Tibial nerve (tissue), 4 donors: Measurements from ENCODE around the gene FAM135A. TPM values are rescaled to one million over a fixed set of nuclear protein-coding genes. Genes with fewer than 3 reads are reported as not detected.
"Not testable (repeated sequence)": the region's sequence is repeated elsewhere in the genome, so short reads cannot be mapped to it uniquely, and the experiment has no call there.

Source experiments
- DNase-seq, 2 donors: peaks; one replicate each; pipeline ENCODE4 v3.0.0-alpha.2; 2019; ENCODE audit warnings: low spot score in 2 of 2
- H3K27ac ChIP-seq, 4 donors: fragments of 200-600 bp; sonication (generic) in 3 of 4; one replicate each; pipeline ENCODE4 v1.5.1; 2017 to 2019; ENCODE audit warnings: mild to moderate bottlenecking in 1 of 4
- H3K27me3 ChIP-seq, 2 donors: fragments of 200-600 bp; sonication (generic) in 1 of 2; one replicate each; pipeline versions ENCODE4 v1.5.1 to v1.6.0; 2017 to 2019
- H3K36me3 ChIP-seq, 3 donors: fragments of 200-600 bp; sonication (generic); one replicate each; pipeline ENCODE4 v1.5.1; 2018 to 2019
- H3K4me1 ChIP-seq, 4 donors: fragments of 200-600 bp; sonication (generic) in 3 of 4; one replicate each; pipeline ENCODE4 v1.5.1; 2017 to 2019
- H3K4me3 ChIP-seq, 4 donors: fragments of 200-600 bp; sonication (generic) in 3 of 4; one replicate each; pipeline ENCODE4 v1.5.1; 2017 to 2019; ENCODE audit warnings: mild to moderate bottlenecking in 1 of 4, moderate library complexity in 1 of 4
- H3K9me3 ChIP-seq, 4 donors: fragments of 200-600 bp; sonication (generic) in 3 of 4; one replicate each; pipeline ENCODE4 v1.5.1; 2017 to 2019
- CTCF ChIP-seq, 5 experiments: fragments of 200-600 bp in 3 of 5; fragments of 450-650 bp in 2 of 5; sonication (generic) in 3 of 5; IDR thresholded peaks; one replicate each; pipeline ENCODE4 v1.5.1; 2016 to 2019; ENCODE audit warnings: antibody characterized with exemption in 5 of 5, mild to moderate bottlenecking in 3 of 5, moderate library complexity in 2 of 5
- EP300 ChIP-seq, 2 donors: sonication (generic); formaldehyde crosslinking; IDR thresholded peaks; one replicate each; pipeline ENCODE4 v1.6.1; 2017; ENCODE audit warnings: antibody characterized with exemption in 2 of 2, mild to moderate bottlenecking in 1 of 2
- POLR2A ChIP-seq, 2 donors: fragments of 450-650 bp; IDR thresholded peaks; one replicate each; pipeline ENCODE4 v1.6.1; 2017; ENCODE audit warnings: antibody characterized with exemption in 2 of 2, mild to moderate bottlenecking in 2 of 2, moderate library complexity in 2 of 2
- WGBS, 2 donors: methylation state at CpG; one replicate each; pipeline ENCODE4 v1.1.5; 2018; 5-methylcytosine and 5-hydroxymethylcytosine counted together
- total RNA-seq, 4 donors: library from RNA; depleted of rRNA; stranded (reverse); fragments of >200 nt; gene quantifications; one replicate each; pipeline ENCODE4 v1.1.0, GENCODE V29; 2016

Gene FAM135A
- total RNA-seq, 4 donors from 2014 or later: 23.7 to 30.8 (median 27.3) TPM

- Histone ChIP-seq H3K36me3 (peaks cover 0 to 61% (median 0%) of the 10 kb centered on the region in 3 donors), H3K9me3 (peaks cover 0 to 6% (median 0%) of the 10 kb centered on the region in 4 donors), H3K27ac (no peak overlapping the region), H3K4me1 (no peaks in the 10 kb centered on the region), H3K4me3 (no peak overlapping the region), H3K27me3 (no peaks in the 10 kb centered on the region)
- DNase-seq: no peak
- TF ChIP-seq CTCF (IDR thresholded peaks at IDR 0.05): no peak
- TF ChIP-seq EP300 (IDR thresholded peaks at IDR 0.05): no peak
- no peak for TF ChIP-seq POLR2A (IDR thresholded peaks at IDR 0.05)
- WGBS, 2 donors: 95 to 96% methylated on average over 5 of the region's 5 CpGs
Measured at GRCh38 chr6:70436320-70436719, 23.0 kb downstream of the FAM135A start.

DNA sequence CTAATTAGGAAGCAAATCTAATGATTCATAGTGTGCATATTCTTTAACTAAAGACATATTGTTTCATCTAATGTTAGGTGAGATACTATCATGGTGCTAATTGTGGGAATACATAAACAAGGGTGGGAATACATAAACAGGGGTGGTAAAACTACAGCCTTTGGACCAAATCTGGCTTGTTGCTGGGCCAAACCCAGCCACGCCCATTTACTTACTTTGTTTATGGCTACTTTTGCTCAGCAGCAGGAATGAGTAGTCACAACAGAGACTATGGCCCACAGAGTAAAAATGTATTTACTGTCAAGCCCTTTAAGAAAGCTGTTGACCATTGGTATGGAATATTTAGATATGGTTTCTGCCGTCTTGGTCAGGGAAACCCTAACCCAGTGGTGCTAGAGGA lies 31.7 kb downstream of the FAM135A start:
- Histone ChIP-seq H3K27me3 (no peaks in the 10 kb centered on the region), H3K27ac (no peak overlapping the region), H3K36me3 (peaks cover 0 to 69% (median 0%) of the 10 kb centered on the region in 3 donors), H3K4me1 (no peaks in the 10 kb centered on the region), H3K4me3 (no peak overlapping the region), H3K9me3 (peaks cover 0 to 10% (median 2%) of the 10 kb centered on the region in 4 donors)
- no peak for DNase-seq
- WGBS, 2 donors: 90 to 96% methylated on average over 2 of the region's 2 CpGs
- TF ChIP-seq EP300 (IDR thresholded peaks at IDR 0.05) (no peak), CTCF (IDR thresholded peaks at IDR 0.05) (no peak), POLR2A (IDR thresholded peaks at IDR 0.05) (no peak)

GRCh38 chr6:70447343-70448070 lies 34.2 kb downstream of the FAM135A start:
- 85 to 90% methylated on average over 13 of the region's 13 CpGs for WGBS, 2 donors
- Histone ChIP-seq H3K9me3 (peaks cover 0 to 10% (median 2%) of the 10 kb centered on the region in 4 donors), H3K36me3 (peaks cover 0 to 56% (median 0%) of the 10 kb centered on the region in 3 donors)
- H3K4me3 ChIP-seq, H3K27ac ChIP-seq, H3K27me3 ChIP-seq, H3K4me1 ChIP-seq, DNase-seq: not testable (repeated sequence)

DNA sequence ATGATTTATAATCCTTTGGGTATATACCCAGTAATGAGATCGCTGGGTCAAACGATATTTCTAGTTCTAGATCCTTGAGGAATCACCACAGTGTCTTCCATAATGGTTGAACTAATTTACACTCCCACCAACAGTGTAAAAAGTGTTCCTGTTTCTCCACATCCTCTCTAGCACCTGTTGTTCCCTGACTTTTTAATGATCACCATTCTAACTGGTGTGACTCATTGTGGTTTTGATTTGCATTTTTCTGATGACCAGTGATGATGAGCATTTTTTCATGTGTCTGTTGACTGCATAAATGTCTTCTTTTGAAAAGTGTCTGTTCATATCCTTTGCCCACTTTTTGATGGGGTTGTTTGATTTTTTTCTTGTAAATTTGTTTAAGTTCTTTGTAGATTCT lies 40.6 kb downstream of the FAM135A start:
- peaks cover 0 to 42% (median 0%) of the 10 kb centered on the region in 3 donors for H3K36me3 ChIP-seq
- H3K9me3 ChIP-seq, H3K4me3 ChIP-seq, H3K27ac ChIP-seq, H3K27me3 ChIP-seq, DNase-seq, H3K4me1 ChIP-seq: not testable (repeated sequence)
- 96 to 97% methylated on average over 2 of the region's 2 CpGs for WGBS, 2 donors

- Histone ChIP-seq H3K4me3 (no peak overlapping the region), H3K27me3 (no peaks in the 10 kb centered on the region), H3K4me1 (no peaks in the 10 kb centered on the region), H3K9me3 (peaks cover 0 to 3% (median 0%) of the 10 kb centered on the region in 4 donors), H3K27ac (no peak overlapping the region), H3K36me3 (peaks cover 0 to 40% (median 0%) of the 10 kb centered on the region in 3 donors)
- WGBS, 2 donors: 86 to 89% methylated on average over 1 of the region's 1 CpG
- TF ChIP-seq EP300 (IDR thresholded peaks at IDR 0.05): no peak
- DNase-seq: no peak
Measured at GRCh38 chr6:70456735-70457134, 43.4 kb downstream of the FAM135A start.

DNA sequence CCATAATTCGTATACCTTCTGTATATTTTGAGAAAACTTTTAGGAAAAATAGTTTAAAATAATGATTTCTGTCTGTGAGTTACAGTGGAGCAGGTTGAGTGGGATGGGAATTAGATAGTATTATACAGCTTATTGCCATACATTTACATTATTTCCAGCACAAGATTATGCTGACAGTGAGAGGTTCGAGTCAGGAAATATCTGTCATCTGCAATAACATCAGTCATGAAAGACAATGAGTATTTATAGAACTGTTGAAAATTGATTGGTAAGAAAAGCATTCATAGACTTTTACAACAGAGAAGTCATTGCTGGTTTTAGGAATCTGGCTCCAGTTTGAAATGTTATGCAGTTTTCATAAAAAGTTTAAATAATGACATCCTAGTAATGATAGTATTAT lies 45.9 kb downstream of the FAM135A start:
- TF ChIP-seq EP300 (IDR thresholded peaks at IDR 0.05): no peak
- TF ChIP-seq POLR2A (IDR thresholded peaks at IDR 0.05): no peak
- TF ChIP-seq CTCF (IDR thresholded peaks at IDR 0.05): no peak
- H3K36me3 ChIP-seq: peaks cover 0 to 24% (median 0%) of the 10 kb centered on the region in 3 donors
- H3K4me3 ChIP-seq: no peak overlapping the region
- H3K9me3 ChIP-seq: peaks cover 0 to 3% (median 0%) of the 10 kb centered on the region in 4 donors
- H3K4me1 ChIP-seq: no peaks in the 10 kb centered on the region
- H3K27me3 ChIP-seq: no peaks in the 10 kb centered on the region
- 84 to 90% methylated on average over 2 of the region's 2 CpGs for WGBS, 2 donors
- no peak for DNase-seq
- no peak overlapping the region for H3K27ac ChIP-seq

DNA sequence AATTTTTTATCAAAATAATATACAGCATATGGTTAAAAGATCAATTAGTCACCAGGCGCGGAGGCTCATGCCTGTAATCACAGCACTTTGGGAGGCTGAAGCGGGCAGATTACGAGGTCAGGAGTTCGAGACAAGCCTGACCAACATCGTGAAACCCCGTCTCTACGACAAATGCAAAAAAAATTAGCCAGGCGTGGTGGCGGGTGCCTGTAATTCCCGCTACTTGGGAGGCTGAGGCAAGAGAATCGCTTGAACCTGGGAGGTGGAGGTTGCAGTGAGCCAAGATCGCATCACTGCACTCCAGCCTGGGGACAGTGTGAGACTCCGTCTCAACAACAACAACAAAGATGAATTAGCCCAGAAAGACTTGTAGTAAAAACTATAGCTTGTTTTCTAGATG lies 46.4 kb downstream of the FAM135A start:
- not testable (repeated sequence) for H3K4me1 ChIP-seq, H3K4me3 ChIP-seq, DNase-seq, H3K9me3 ChIP-seq, H3K27me3 ChIP-seq, H3K27ac ChIP-seq
- H3K36me3 ChIP-seq: peaks cover 0 to 19% (median 0%) of the 10 kb centered on the region in 3 donors
- 94 to 95% methylated on average over 14 of the region's 14 CpGs for WGBS, 2 donors
